HepG2 (cell line): ENCODE data around the gene TSPAN17. TPM values are rescaled to one million over a fixed set of nuclear protein-coding genes. Genes with fewer than 3 reads are reported as not detected.

ENCODE experiments used
- ATAC-seq: fragments of 200-7000 bp; cut with Tn5 transposase; 3 replicates; pipeline ENCODE4 v1.9.1; 2020; ENCODE audit warnings: mild to moderate bottlenecking, moderate library complexity
- BruUV-seq: library from RNA; stranded (reverse); fragments of 400-500 nt; replicated peaks from 2 replicates; lab custom pipeline; 2021; lab: Mats Ljungman, UMichigan
- CTCF ChIA-PET: fragments of 300-600 bp; formaldehyde crosslinking; extraction: SDS; loops from one replicate; lab custom pipeline; 2021; ENCODE audit warnings: low total read pairs, inconsistent platforms, low intra/inter-chr PET ratio; lab: Yijun Ruan, JAX
- POLR2A ChIA-PET: fragments of 350-600 bp; sonication (Branson Sonifier 250); formaldehyde crosslinking; loops from one replicate; lab custom pipeline; 2020; ENCODE audit warnings: antibody characterized with exemption, inconsistent platforms; lab: Yijun Ruan, JAX
- DNase-seq: peaks from one replicate; pipeline ENCODE4 v3.0.0-alpha.2; 2015; ENCODE audit warnings: low spot score
- FAIRE-seq: peaks from 3 replicates; lab custom pipeline; 2011; peaks lifted over from hg19 to GRCh38; lab: Jason Lieb, UNC
- H2AFZ ChIP-seq: one replicate; pipeline ENCODE4 v1.6.1; 2011; ENCODE audit warnings: low read length, inconsistent platforms
- H3K27ac ChIP-seq: fragments of 300-600 bp; 3 replicates; pipeline ENCODE4 v1.8.0; 2011; ENCODE audit warnings: mixed run types, mild to moderate bottlenecking, mixed read lengths, low read length, inconsistent platforms; ENCODE audit not compliant: insufficient read depth; ENCODE audit errors: extremely low read length
- H3K27me3 ChIP-seq, 2 experiments: fragments of 200-600 bp in 1 of 2; 2 replicates in 1 of 2; 3 replicates in 1 of 2; pipeline versions ENCODE4 v1.6.0 to v1.8.0; 2011; ENCODE audit warnings: low read length in 2 of 2, mild to moderate bottlenecking in 2 of 2, moderate library complexity in 2 of 2, inconsistent platforms in 1 of 2; ENCODE audit not compliant: insufficient read depth in 2 of 2, control insufficient read depth in 1 of 2
- H3K36me3 ChIP-seq, 2 experiments: fragments of 200-600 bp in 1 of 2; replicated peaks in 1 of 2; 2 replicates in 1 of 2; 3 replicates in 1 of 2; pipeline versions ENCODE4 v1.5.1 to v1.8.0; 2011; ENCODE audit warnings: low read length in 2 of 2, inconsistent platforms in 1 of 2; ENCODE audit not compliant: insufficient read depth in 2 of 2, control insufficient read depth in 1 of 2
- H3K4me1 ChIP-seq: 2 replicates; pipeline ENCODE4 v1.5.1; 2012; ENCODE audit warnings: low read length, inconsistent platforms; ENCODE audit not compliant: insufficient read depth
- H3K4me2 ChIP-seq: 2 replicates; pipeline ENCODE4 v1.6.0; 2011; ENCODE audit warnings: low read depth, low read length, inconsistent platforms
- H3K4me3 ChIP-seq, 3 experiments: fragments of 200-600 bp in 1 of 3; sonication (generic), shearing (Covaris generic) in 1 of 3; replicated peaks in 1 of 3; 2 replicates each; pipeline ENCODE4 v1.5.1; 2011 to 2016; ENCODE audit warnings: low read length in 3 of 3, inconsistent platforms in 2 of 3, low read depth in 2 of 3, mild to moderate bottlenecking in 2 of 3, control low read depth in 1 of 3, mixed read lengths in 1 of 3; ENCODE audit not compliant: insufficient read depth in 1 of 3
- H3K79me2 ChIP-seq: one replicate; pipeline ENCODE4 v1.6.1; 2011; ENCODE audit warnings: low read length, inconsistent platforms; ENCODE audit not compliant: insufficient read depth
- H3K9ac ChIP-seq: 2 replicates; pipeline ENCODE4 v1.6.0; 2011; ENCODE audit warnings: mild to moderate bottlenecking, low read depth, low read length, inconsistent platforms; ENCODE audit not compliant: insufficient read depth
- H3K9me3 ChIP-seq: 2 replicates; pipeline ENCODE4 v1.5.1; 2012; ENCODE audit warnings: mild to moderate bottlenecking, low read length
- H4K20me1 ChIP-seq: 2 replicates; pipeline ENCODE4 v1.6.0; 2011; ENCODE audit warnings: inconsistent platforms, mild to moderate bottlenecking, low read length, moderate library complexity; ENCODE audit not compliant: insufficient read depth
- CHCHD3 ChIP-seq: sonication (generic); formaldehyde crosslinking; IDR thresholded peaks from 2 replicates; pipeline ENCODE4 v1.8.0; 2022; ENCODE audit warnings: mild to moderate bottlenecking, missing genetic modification reagents, moderate library complexity
- EP300 ChIP-seq, 3 experiments: sonication (generic) in 1 of 3; formaldehyde crosslinking in 1 of 3; IDR thresholded peaks; 2 replicates each; pipeline versions ENCODE4 v1.5.1 to v1.6.1; 2011 to 2020; ENCODE audit warnings: low read depth in 2 of 3, low read length in 2 of 3, borderline replicate concordance in 1 of 3, improper control_type of control experiment in 1 of 3, mild to moderate bottlenecking in 1 of 3, missing genetic modification reagents in 1 of 3, moderate library complexity in 1 of 3
- GFI1 ChIP-seq: sonication (generic); formaldehyde crosslinking; IDR thresholded peaks from 2 replicates; pipeline ENCODE4 v1.5.0; 2020; ENCODE audit warnings: missing genetic modification reagents, mild to moderate bottlenecking, borderline replicate concordance
- HOXA3 ChIP-seq: sonication (generic); formaldehyde crosslinking; IDR thresholded peaks from 2 replicates; pipeline ENCODE4 v1.5.0; 2020; ENCODE audit warnings: missing genetic modification reagents
- IRF2 ChIP-seq: IDR thresholded peaks from 2 replicates; pipeline ENCODE4 v1.6.1; 2018; ENCODE audit warnings: missing genetic modification reagents, missing compliant biosample characterization
- LCORL ChIP-seq, 2 experiments: fragments of 450-650 bp in 1 of 2; sonication (generic) in 1 of 2; formaldehyde crosslinking in 1 of 2; IDR thresholded peaks; 2 replicates each; pipeline versions ENCODE4 v1.5.0 to v1.6.1; 2017 to 2020; ENCODE audit warnings: antibody characterized with exemption in 1 of 2, missing genetic modification reagents in 1 of 2
- MTERF4 ChIP-seq: sonication (generic); formaldehyde crosslinking; IDR thresholded peaks from 2 replicates; pipeline ENCODE4 v1.8.0; 2023; ENCODE audit warnings: mild to moderate bottlenecking, missing genetic modification reagents
- MTF2 ChIP-seq: sonication (generic); formaldehyde crosslinking; IDR thresholded peaks from 2 replicates; pipeline ENCODE4 v1.5.0; 2020; ENCODE audit warnings: missing genetic modification reagents, borderline replicate concordance
- SP140L ChIP-seq: sonication (generic); formaldehyde crosslinking; IDR thresholded peaks from 2 replicates; pipeline ENCODE4 v1.4.0; 2020; ENCODE audit warnings: missing genetic modification reagents, borderline replicate concordance
- ZBTB21 ChIP-seq: sonication (generic); formaldehyde crosslinking; IDR thresholded peaks from 2 replicates; pipeline ENCODE4 v1.4.0; 2020; ENCODE audit warnings: missing genetic modification reagents
- ZBTB38 ChIP-seq: sonication (generic); formaldehyde crosslinking; IDR thresholded peaks from 2 replicates; pipeline ENCODE4 v1.5.1; 2020; ENCODE audit warnings: mild to moderate bottlenecking, missing genetic modification reagents
- ZNF12 ChIP-seq: sonication (generic); formaldehyde crosslinking; IDR thresholded peaks from 2 replicates; pipeline ENCODE4 v1.5.0; 2020; ENCODE audit warnings: missing genetic modification reagents
- ZNF124 ChIP-seq: sonication (generic); formaldehyde crosslinking; IDR thresholded peaks from 2 replicates; pipeline ENCODE4 v1.4.0; 2020; ENCODE audit warnings: missing genetic modification reagents
- ZNF143 ChIP-seq: sonication (generic); formaldehyde crosslinking; IDR thresholded peaks from 2 replicates; pipeline ENCODE4 v1.4.0; 2020; ENCODE audit warnings: missing genetic modification reagents
- ZNF253 ChIP-seq: sonication (generic); formaldehyde crosslinking; IDR thresholded peaks from 2 replicates; pipeline ENCODE4 v1.8.0; 2022; ENCODE audit warnings: mild to moderate bottlenecking, missing genetic modification reagents, borderline replicate concordance
- ZNF317 ChIP-seq: sonication (generic); formaldehyde crosslinking; IDR thresholded peaks from 2 replicates; pipeline ENCODE4 v1.5.0; 2020; ENCODE audit warnings: mild to moderate bottlenecking, missing genetic modification reagents
- ZNF724P ChIP-seq: sonication (generic); formaldehyde crosslinking; IDR thresholded peaks from 2 replicates; pipeline ENCODE4 v1.8.0; 2022; ENCODE audit warnings: missing genetic modification reagents, borderline replicate concordance
- ZNF75D ChIP-seq: sonication (generic); formaldehyde crosslinking; IDR thresholded peaks from 2 replicates; pipeline ENCODE4 v1.8.1; 2023; ENCODE audit warnings: missing genetic modification reagents, mild to moderate bottlenecking, borderline replicate concordance
- WGBS: methylation state at CpG from one replicate; pipeline ENCODE4 v1.1.6; 2017; ENCODE audit warnings: low lambda C conversion rate; 5-methylcytosine and 5-hydroxymethylcytosine counted together
- in situ Hi-C: cut with HindIII; loops from 2 replicates; pipeline ENCODE4 v1.10.0; 2017; ENCODE audit warnings: low pct_unique_long_range_greater_than_20kb; ENCODE audit not compliant: extremely low pct_ligation_motif_present
- intact Hi-C: fragments of 100-400 bp; cut with micrococcal nuclease; formaldehyde crosslinking; loops from one replicate; pipeline ENCODE4 v1.10.0; 2022; ENCODE audit not compliant: unreplicated experiment
- polyA plus RNA-seq, 8 experiments: library from polyadenylated mRNA; depleted of rRNA in 3 of 8; stranded (reverse) in 7 of 8; unstranded in 1 of 8; fragments of >200 nt; fragmentation: Illumina TruSeq in 4 of 8; extraction: Trizol in 4 of 8; gene quantifications; 2 replicates each; pipeline versions ENCODE4 v1.2.1 to v1.2.3, GENCODE V29; 2011 to 2016; ENCODE audit warnings: low read depth in 4 of 8, missing spikeins in 1 of 8, mixed read lengths in 1 of 8; ENCODE audit not compliant: insufficient read depth in 1 of 8
- total RNA-seq, 5 experiments: library from RNA; depleted of rRNA; stranded (reverse); fragments of >200 nt; fragmentation: Illumina TruSeq; extraction: Trizol; gene quantifications; 2 replicates each; pipeline ENCODE4 v1.2.3, GENCODE V29; 2016; ENCODE audit warnings: low read depth in 1 of 5

The TSPAN17 gene
- total and polyA plus RNA-seq, 2 of the 13 experiments (the other 11 are each of a cell fraction or from before 2014, with no cell fraction given), result 11.5 to 15.0 TPM

GRCh38 chr5:176659860-176660461, 12.7 kb downstream of the TSPAN17 start:
- Histone ChIP-seq H3K27ac (no peak overlapping the region), H3K79me2 (no peaks in the 10 kb centered on the region), H3K9me3 (no peaks in the 10 kb centered on the region), H3K4me1 (peaks cover 14% of the 10 kb centered on the region), H3K9ac (no peak overlapping the region), H3K27me3 (peaks cover 2 to 4% of the 10 kb centered on the region in 2 experiments; a peak in 2 of 5 replicates), H3K36me3 (no peaks in the 10 kb centered on the region), H3K4me3 (no peak overlapping the region), H4K20me1 (no peaks in the 10 kb centered on the region), H3K4me2 (no peak overlapping the region), H2AFZ (no peak overlapping the region)
- intact Hi-C loops, result loop anchor here (2.0 to 5.0 kb wide), 2 partner anchors 152 to 299 kb away; partner anchors contain the start of gene UNC5A
- 19% methylated on average over 4 of the region's 4 CpGs for WGBS
- ATAC-seq (no peak), DNase-seq (no peak), FAIRE-seq (no peak)
- no peak for TF ChIP-seq MTF2 (CRISPR knock-in tag)
- TF ChIP-seq HOXA3 (CRISPR knock-in tag), result no peak
- no peak for TF ChIP-seq CHCHD3
- no peak for TF ChIP-seq IRF2 (CRISPR knock-in tag)
- TF ChIP-seq ZNF12 (CRISPR knock-in tag), result no peak
- TF ChIP-seq ZBTB38 (CRISPR knock-in tag), result no peak
- TF ChIP-seq GFI1 (CRISPR knock-in tag), result no peak
- ChIA-PET CTCF (interaction anchor here (0.7 to 1.6 kb wide), 3 partner anchors 85 to 299 kb away, joined by 3 to 7 read pairs (median 3); no protein-coding TSS in a partner anchor), POLR2A (interaction anchor here (1.1 to 1.5 kb wide), 2 partner anchors 13 to 17 kb away, joined by 3 to 7 read pairs; partner anchors contain the start of gene TSPAN17)
- in situ Hi-C loops, result loop anchor here (10.0 kb wide), 1 partner anchor 295 kb away; no protein-coding TSS in a partner anchor
- no TSS peak for BruUV-seq

- WGBS, result no CpG with 5 or more reads among the region's 1 CpG
- Histone ChIP-seq H3K9ac (no peak overlapping the region), H3K4me1 (peaks cover 14% of the 10 kb centered on the region), H3K27me3 (peaks cover 3 to 4% of the 10 kb centered on the region in 2 experiments; a peak in 3 of 5 replicates), H3K4me3 (no peak overlapping the region), H3K36me3 (no peaks in the 10 kb centered on the region), H4K20me1 (no peaks in the 10 kb centered on the region), H3K9me3 (no peaks in the 10 kb centered on the region), H3K79me2 (no peaks in the 10 kb centered on the region), H3K4me2 (no peak overlapping the region), H2AFZ (no peak overlapping the region), H3K27ac (no peak overlapping the region)
- DNase-seq (no peak), FAIRE-seq (no peak), ATAC-seq (peak; percentile 19)
- no TSS peak for BruUV-seq
- in situ Hi-C loops (loop anchor here (10.0 kb wide), 1 partner anchor 294 kb away; no protein-coding TSS in a partner anchor), intact Hi-C loops (no loop called here)
- ChIA-PET POLR2A (interaction anchor here (1.1 to 1.5 kb wide), 2 partner anchors 13 to 17 kb away, joined by 3 to 7 read pairs; partner anchors contain the start of gene TSPAN17), CTCF (interaction anchor here (0.7 to 1.6 kb wide), 3 partner anchors 84 to 298 kb away, joined by 3 to 7 read pairs (median 3); no protein-coding TSS in a partner anchor)
- TF ChIP-seq ZNF317, result 0 out of 2 replicates have a peak, but pooled peaks have one; percentile 17
- no peak for TF ChIP-seq ZNF253 (CRISPR knock-in tag)
- no peak for TF ChIP-seq LCORL (IDR thresholded peaks at IDR 0.05)
- 0 out of 2 replicates have a peak, but pooled peaks have one; percentile 19 for TF ChIP-seq LCORL (CRISPR knock-in tag; IDR thresholded peaks at IDR 0.05)
- no peak for TF ChIP-seq ZNF124 (CRISPR knock-in tag)
- no peak for TF ChIP-seq ZNF724P (CRISPR knock-in tag)
- no peak for TF ChIP-seq SP140L
- TF ChIP-seq EP300 (IDR thresholded peaks at IDR 0.05; ENCODE audit: low read depth in 2 of 2, low read length in 2 of 2), result no peak
- 0 out of 2 replicates have a peak, but pooled peaks have one; percentile 6 for TF ChIP-seq EP300 (CRISPR knock-in tag; IDR thresholded peaks at IDR 0.05; ENCODE audit: borderline replicate concordance)
- no peak for TF ChIP-seq ZNF143 (CRISPR knock-in tag)
- TF ChIP-seq MTERF4 (CRISPR knock-in tag), result no peak
- no peak for TF ChIP-seq ZNF75D (CRISPR knock-in tag)
- no peak for TF ChIP-seq ZBTB21
Measured at GRCh38 chr5:176660530-176660859, 13.2 kb downstream of the TSPAN17 start.
